Left lung (tissue), 10 donors: ENCODE measurements around the gene FAM240B. TPM values are rescaled to one million over a fixed set of nuclear protein-coding genes. Genes with fewer than 3 reads are reported as not detected.

ENCODE experiments used
- ATAC-seq: fragments of 200-7000 bp; cut with Tn5 transposase; one replicate; pipeline ENCODE4 v1.9.1; 2020; ENCODE audit warnings: moderate library complexity
- DNase-seq, 4 donors: peaks; one replicate each; pipeline ENCODE4 v3.0.0-alpha.2; 2013 to 2020
- H3K27ac ChIP-seq, 2 donors: fragments of 200-600 bp; sonication (generic) in 1 of 2; one replicate each; pipeline versions ENCODE4 v1.5.0 to v1.8.0; 2020 to 2021
- H3K27me3 ChIP-seq, 2 donors: fragments of 200-600 bp; sonication (generic) in 1 of 2; one replicate each; pipeline versions ENCODE4 v1.5.0 to v1.8.0; 2020 to 2021
- H3K36me3 ChIP-seq, 2 donors: fragments of 200-600 bp; sonication (generic) in 1 of 2; one replicate each; pipeline versions ENCODE4 v1.5.0 to v1.8.0; 2020 to 2021
- H3K4me1 ChIP-seq, 2 donors: fragments of 200-600 bp; one replicate each; pipeline ENCODE4 v1.8.0; 2021
- H3K4me3 ChIP-seq, 2 donors: fragments of 200-600 bp; sonication (generic) in 1 of 2; one replicate each; pipeline versions ENCODE4 v1.5.0 to v1.8.0; 2020 to 2021; ENCODE audit warnings: mild to moderate bottlenecking in 1 of 2
- H3K9me3 ChIP-seq, 2 donors: fragments of 200-600 bp; sonication (generic) in 1 of 2; one replicate each; pipeline versions ENCODE4 v1.5.0 to v1.8.0; 2020 to 2021
- intact Hi-C, 2 donors: fragments of 100-400 bp; cut with DNase I; formaldehyde crosslinking; loops; one replicate each; pipeline versions ENCODE4 v1.11.2 to v1.14.2; 2022
- polyA plus RNA-seq, 6 donors: library from polyadenylated mRNA; unstranded; fragments of 120-200 nt; gene quantifications; one replicate each; pipeline ENCODE4 v1.2.1, GENCODE V29; 2013; ENCODE audit not compliant: insufficient read length in 6 of 6
- total RNA-seq, 2 donors: library from RNA; stranded (reverse); fragmentation: NEBNext Ultra II Directional; extraction: Animal tissue kit (Norgen Biotek cat#: 25700); gene quantifications; one replicate each; pipeline ENCODE4 v1.2.1, GENCODE V29; 2021
- TF ChIP-seq, protein P1 (sequence below), 2 donors: fragments of 200-600 bp; sonication (generic) in 1 of 2; IDR thresholded peaks; one replicate each; pipeline versions ENCODE4 v1.5.0 to v1.8.0; 2021; ENCODE audit warnings: antibody characterized with exemption in 2 of 2
- donor health status: DM: no; HTN: yes; CAD: no.
- donor health status: DM: no; HTN: no; CAD: no.

The FAM240B gene
- total and polyA plus RNA-seq, 8 donors: 0.17 to 0.24 TPM; not detected in 6

- intact Hi-C loops: no loop called here
These were observed 22.1 kb downstream of the FAM240B start for GRCh38 chr9:38697776-38698300.

GRCh38 chr9:38696999-38697398 is 22.9 kb downstream of the FAM240B start:
- Histone ChIP-seq H3K27me3 (peaks cover 0 to 15% of the 10 kb centered on the region in 2 donors), H3K4me1 (no peaks in the 10 kb centered on the region), H3K9me3 (no peaks in the 10 kb centered on the region), H3K36me3 (no peaks in the 10 kb centered on the region), H3K27ac (no peak overlapping the region), H3K4me3 (no peak overlapping the region)
- ATAC-seq (no peak), DNase-seq (no peak)
- TF ChIP-seq, protein P1, sequence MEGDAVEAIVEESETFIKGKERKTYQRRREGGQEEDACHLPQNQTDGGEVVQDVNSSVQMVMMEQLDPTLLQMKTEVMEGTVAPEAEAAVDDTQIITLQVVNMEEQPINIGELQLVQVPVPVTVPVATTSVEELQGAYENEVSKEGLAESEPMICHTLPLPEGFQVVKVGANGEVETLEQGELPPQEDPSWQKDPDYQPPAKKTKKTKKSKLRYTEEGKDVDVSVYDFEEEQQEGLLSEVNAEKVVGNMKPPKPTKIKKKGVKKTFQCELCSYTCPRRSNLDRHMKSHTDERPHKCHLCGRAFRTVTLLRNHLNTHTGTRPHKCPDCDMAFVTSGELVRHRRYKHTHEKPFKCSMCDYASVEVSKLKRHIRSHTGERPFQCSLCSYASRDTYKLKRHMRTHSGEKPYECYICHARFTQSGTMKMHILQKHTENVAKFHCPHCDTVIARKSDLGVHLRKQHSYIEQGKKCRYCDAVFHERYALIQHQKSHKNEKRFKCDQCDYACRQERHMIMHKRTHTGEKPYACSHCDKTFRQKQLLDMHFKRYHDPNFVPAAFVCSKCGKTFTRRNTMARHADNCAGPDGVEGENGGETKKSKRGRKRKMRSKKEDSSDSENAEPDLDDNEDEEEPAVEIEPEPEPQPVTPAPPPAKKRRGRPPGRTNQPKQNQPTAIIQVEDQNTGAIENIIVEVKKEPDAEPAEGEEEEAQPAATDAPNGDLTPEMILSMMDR (IDR thresholded peaks at IDR 0.05): no peak
- intact Hi-C loops: no loop called here

More at GRCh38 chr9:38697776-38698300, 22.1 kb downstream of the FAM240B start:
- H3K36me3 ChIP-seq: no peaks in the 10 kb centered on the region
- H3K27ac ChIP-seq: no peak overlapping the region
- H3K4me3 ChIP-seq: no peak overlapping the region
- no peaks in the 10 kb centered on the region for H3K4me1 ChIP-seq
- TF ChIP-seq, protein P1 (IDR thresholded peaks at IDR 0.05): no peak
- no peaks in the 10 kb centered on the region for H3K9me3 ChIP-seq
- DNase-seq (no peak), ATAC-seq (no peak)
- peaks cover 0 to 15% of the 10 kb centered on the region in 2 donors for H3K27me3 ChIP-seq

GRCh38 chr9:38694676-38695075 is 25.3 kb downstream of the FAM240B start:
- no peaks in the 10 kb centered on the region for H3K4me1 ChIP-seq
- H3K27ac ChIP-seq: no peak overlapping the region
- H3K9me3 ChIP-seq: no peaks in the 10 kb centered on the region
- DNase-seq (no peak), ATAC-seq (no peak)
- TF ChIP-seq, protein P1 (IDR thresholded peaks at IDR 0.05): no peak
- H3K27me3 ChIP-seq: peaks cover 0 to 10% of the 10 kb centered on the region in 2 donors
- intact Hi-C loops: no loop called here
- no peak overlapping the region for H3K4me3 ChIP-seq
- H3K36me3 ChIP-seq: no peaks in the 10 kb centered on the region

- Histone ChIP-seq H3K9me3 (no peaks in the 10 kb centered on the region), H3K27me3 (peaks cover 0 to 10% of the 10 kb centered on the region in 2 donors), H3K36me3 (no peaks in the 10 kb centered on the region), H3K27ac (no peak overlapping the region), H3K4me1 (no peaks in the 10 kb centered on the region), H3K4me3 (no peak overlapping the region)
- DNase-seq: no peak
- ATAC-seq: no peak
- intact Hi-C loops: no loop called here
- TF ChIP-seq, protein P1 (IDR thresholded peaks at IDR 0.05): no peak
These were observed 27.2 kb downstream of the FAM240B start for GRCh38 chr9:38692707-38693106.

DNA sequence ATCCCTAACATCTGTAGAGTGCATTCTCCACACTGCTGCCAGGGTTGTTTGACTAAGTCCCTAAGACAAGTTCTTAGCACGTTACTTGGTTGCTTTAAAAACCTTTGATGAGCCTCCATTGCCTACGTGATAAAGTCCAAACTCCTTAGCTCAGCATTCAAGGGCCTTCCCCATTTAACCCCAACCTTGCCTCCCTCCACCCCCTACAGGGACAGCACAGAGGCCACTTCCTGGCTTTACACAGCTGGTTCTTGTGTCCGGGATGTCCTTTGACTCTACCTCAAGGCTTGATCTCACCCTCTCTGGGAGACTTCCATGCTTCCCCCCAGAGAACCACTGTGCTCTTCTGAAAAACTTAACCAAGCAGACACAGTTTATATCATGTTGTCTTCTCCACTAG is 29.4 kb downstream of the FAM240B start:
- Histone ChIP-seq H3K27ac (no peak overlapping the region), H3K9me3 (no peaks in the 10 kb centered on the region), H3K4me3 (no peak overlapping the region), H3K27me3 (peaks cover 0 to 10% of the 10 kb centered on the region in 2 donors), H3K4me1 (peaks cover 0 to 2% of the 10 kb centered on the region in 2 donors), H3K36me3 (no peaks in the 10 kb centered on the region)
- ATAC-seq: no peak
- DNase-seq: no peak
- TF ChIP-seq, protein P1 (IDR thresholded peaks at IDR 0.05): no peak
- intact Hi-C loops: no loop called here
